Endothelial cell of umbilical vein (primary cell): ENCODE results near the gene SDC3. TPM values are rescaled to one million over a fixed set of nuclear protein-coding genes. Genes with fewer than 3 reads are reported as not detected.

Source experiments
- BruUV-seq: library from RNA; stranded (reverse); fragments of 400-500 nt; replicated peaks from 2 replicates; lab custom pipeline; 2021; lab: Mats Ljungman, UMichigan
- CTCF ChIA-PET: fragments of 300-600, 350-600 bp; sonication (Branson Sonifier 250); formaldehyde crosslinking; loops from one replicate; lab custom pipeline; 2021; ENCODE audit warnings: antibody characterized with exemption, inconsistent platforms; lab: Charles Lee
- POLR2A ChIA-PET: fragments of 300-600, 350-600 bp; sonication (Branson Sonifier 250); formaldehyde crosslinking; loops from one replicate; lab custom pipeline; 2021; ENCODE audit warnings: antibody characterized with exemption, inconsistent platforms; lab: Charles Lee
- DNase-seq: peaks from one replicate; pipeline ENCODE4 v3.0.0-alpha.2; 2011; ENCODE audit warnings: low read depth, low spot score
- FAIRE-seq: peaks from 2 replicates; lab custom pipeline; 2011; peaks lifted over from hg19 to GRCh38; lab: Jason Lieb, UNC
- H2AFZ ChIP-seq: 2 replicates; pipeline ENCODE4 v1.6.0; 2012; ENCODE audit warnings: low read depth, low read length, control low read depth, inconsistent platforms
- H3K27ac ChIP-seq: 2 replicates; pipeline ENCODE4 v1.5.1; 2011; ENCODE audit warnings: low read depth, mild to moderate bottlenecking, control low read depth, low read length, moderate library complexity; ENCODE audit not compliant: insufficient read depth
- H3K27me3 ChIP-seq, 2 experiments: 2 replicates each; pipeline versions ENCODE4 v1.6.0 to v1.6.1; 2011; ENCODE audit warnings: low read length in 2 of 2, mixed read lengths in 1 of 2; ENCODE audit not compliant: control insufficient read depth in 2 of 2, insufficient read depth in 2 of 2
- H3K36me3 ChIP-seq, 2 experiments: 2 replicates in 1 of 2; 3 replicates in 1 of 2; pipeline ENCODE4 v1.5.1; 2011; ENCODE audit warnings: low read length in 2 of 2, mild to moderate bottlenecking in 1 of 2, moderate library complexity in 1 of 2; ENCODE audit not compliant: control insufficient read depth in 2 of 2, insufficient read depth in 2 of 2; ENCODE audit errors: extremely low read depth in 1 of 2
- H3K4me1 ChIP-seq: 3 replicates; pipeline ENCODE4 v1.5.1; 2011; ENCODE audit warnings: mild to moderate bottlenecking, low read length; ENCODE audit not compliant: control insufficient read depth, insufficient read depth; ENCODE audit errors: extremely low read depth
- H3K4me2 ChIP-seq: 2 replicates; pipeline ENCODE4 v1.6.1; 2011; ENCODE audit warnings: low read length, control low read depth, mixed read lengths; ENCODE audit not compliant: insufficient read depth
- H3K4me3 ChIP-seq, 3 experiments: fragments of 200-600 bp in 1 of 3; sonication (generic), shearing (Covaris generic) in 1 of 3; replicated peaks in 1 of 3; 2 replicates each; pipeline ENCODE4 v1.5.1; 2011 to 2016; ENCODE audit warnings: control low read depth in 3 of 3, low read length in 3 of 3, mild to moderate bottlenecking in 2 of 3, inconsistent platforms in 1 of 3, low read depth in 1 of 3, moderate library complexity in 1 of 3; ENCODE audit not compliant: insufficient read depth in 1 of 3
- H3K79me2 ChIP-seq: 2 replicates; pipeline ENCODE4 v1.6.0; 2012; ENCODE audit warnings: low read length, inconsistent platforms; ENCODE audit not compliant: control insufficient read depth, insufficient read depth
- H3K9ac ChIP-seq: replicated peaks from 2 replicates; pipeline ENCODE3; 2011; ENCODE audit warnings: low read length, control low read depth; ENCODE audit not compliant: insufficient read depth; ENCODE audit errors: extremely low read depth
- H3K9me1 ChIP-seq: replicated peaks from 3 replicates; pipeline ENCODE4 v1.6.0; 2011; ENCODE audit warnings: mild to moderate bottlenecking, low read length; ENCODE audit not compliant: control insufficient read depth, insufficient read depth; ENCODE audit errors: extremely low read depth
- H3K9me3 ChIP-seq: replicated peaks from 2 replicates; pipeline ENCODE4 v1.5.1; 2012; ENCODE audit warnings: low read length, inconsistent platforms; ENCODE audit not compliant: control insufficient read depth, insufficient read depth
- H4K20me1 ChIP-seq: replicated peaks from 2 replicates; pipeline ENCODE3; 2011; ENCODE audit warnings: mild to moderate bottlenecking, low read length; ENCODE audit not compliant: control insufficient read depth, insufficient read depth; ENCODE audit errors: extremely low read depth
- EZH2 ChIP-seq: IDR thresholded peaks from 2 replicates; pipeline ENCODE4 v1.6.1; 2012; ENCODE audit warnings: borderline replicate concordance, low read depth, mild to moderate bottlenecking, moderate library complexity, low read length, inconsistent platforms; ENCODE audit not compliant: severe bottlenecking
- FOS ChIP-seq: IDR thresholded peaks from 2 replicates; pipeline ENCODE4 v1.6.1; 2011; ENCODE audit warnings: mild to moderate bottlenecking, low read length, moderate library complexity, borderline replicate concordance; ENCODE audit not compliant: insufficient read depth
- GATA2 ChIP-seq: IDR thresholded peaks from 2 replicates; pipeline ENCODE4 v1.7.0; 2011; ENCODE audit warnings: low read depth, mild to moderate bottlenecking, moderate library complexity, mixed read lengths, low read length; ENCODE audit not compliant: insufficient read length, insufficient read depth
- JUN ChIP-seq: IDR thresholded peaks from 2 replicates; pipeline ENCODE4 v1.6.1; 2011; ENCODE audit warnings: borderline replicate concordance, low read depth; ENCODE audit not compliant: insufficient read length, insufficient read depth
- MAX ChIP-seq: IDR thresholded peaks from 2 replicates; pipeline ENCODE4 v1.6.1; 2011; ENCODE audit not compliant: insufficient read depth, insufficient read length
- MYC ChIP-seq: IDR thresholded peaks from one replicate; pipeline ENCODE4 v1.6.1; 2011; ENCODE audit warnings: mild to moderate bottlenecking, low read depth, low read length
- POLR2A ChIP-seq: IDR thresholded peaks from 2 replicates; pipeline ENCODE4 v1.6.1; 2012; ENCODE audit warnings: low read depth, mild to moderate bottlenecking, control low read depth, low read length
- POLR2AphosphoS5 ChIP-seq: IDR thresholded peaks from 2 replicates; pipeline ENCODE4 v1.6.1; 2012; ENCODE audit warnings: low read depth, mild to moderate bottlenecking, control low read depth, low read length, moderate library complexity; ENCODE audit not compliant: insufficient read depth
- dilution Hi-C: fragments of 300-500 bp; cut with MboI; formaldehyde crosslinking; loops from one replicate; pipeline ENCODE4 v1.15.0; 2019; ENCODE audit warnings: low sequenced_read_pairs; ENCODE audit not compliant: extremely low pct_ligation_motif_present
- intact Hi-C: fragments of 100-400 bp; cut with micrococcal nuclease; formaldehyde crosslinking; loops from one replicate; pipeline ENCODE4 v1.10.0; 2022
- polyA plus RNA-seq, 4 experiments: library from polyadenylated mRNA; depleted of rRNA in 3 of 4; stranded (reverse) in 3 of 4; unstranded in 1 of 4; fragments of >200 nt; gene quantifications; 2 replicates each; pipeline versions ENCODE4 v1.2.1 to v1.2.3, GENCODE V29; 2011 to 2012; ENCODE audit warnings: missing spikeins in 1 of 4
- total RNA-seq: library from RNA; stranded (reverse); gene quantifications from 2 replicates; pipeline ENCODE4 v1.2.3, GENCODE V29; 2021
- TF ChIP-seq, protein P1 (sequence below), 2 donors: IDR thresholded peaks; 1 replicate in 1 of 2; 2 replicates in 1 of 2; pipeline ENCODE4 v1.5.1; 2011; ENCODE audit warnings: low read length in 2 of 2, mild to moderate bottlenecking in 2 of 2, moderate library complexity in 2 of 2, control low read depth in 1 of 2, inconsistent platforms in 1 of 2, low read depth in 1 of 2; ENCODE audit not compliant: insufficient read depth in 1 of 2; ENCODE audit errors: extremely low read depth in 1 of 2

SDC3 gene
- total and polyA plus RNA-seq, 2 donors (not counting 3 experiments of a cell fraction or from before 2014, with no cell fraction given): 7.1 to 25.9 TPM

DNA sequence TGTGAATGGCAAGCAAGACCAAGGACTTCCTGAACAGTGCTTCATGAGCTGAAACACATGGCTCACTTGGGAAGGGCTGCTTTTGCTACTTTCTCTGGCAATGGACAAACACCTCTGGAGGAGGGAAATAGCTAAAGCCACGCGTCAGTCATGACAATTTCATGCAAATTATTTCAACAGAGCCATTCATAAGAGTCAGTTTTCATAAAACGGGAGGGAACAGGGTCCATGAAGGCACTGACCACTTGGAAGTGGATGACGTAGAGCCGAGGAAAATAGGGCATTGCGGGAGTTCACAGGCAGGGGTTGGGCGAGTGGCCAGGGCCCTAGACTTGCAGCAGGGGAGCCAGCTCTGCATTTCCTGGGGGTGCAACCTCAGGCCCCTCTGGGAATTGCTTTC is 43.9 kb downstream of the SDC3 start:
- CTCF ChIA-PET: no interaction called here
- FAIRE-seq (no peak), DNase-seq (no peak)
- H3K27ac ChIP-seq: no peak overlapping the region
- H2AFZ ChIP-seq: no peak overlapping the region
- H3K27me3 ChIP-seq: peaks cover 3 to 5% of the 10 kb centered on the region in 2 experiments
- no peaks in the 10 kb centered on the region for H4K20me1 ChIP-seq
- H3K9ac ChIP-seq: no peak overlapping the region
- H3K9me1 ChIP-seq: no peaks in the 10 kb centered on the region
- no peaks in the 10 kb centered on the region for H3K4me1 ChIP-seq
- no peaks in the 10 kb centered on the region for H3K36me3 ChIP-seq
- H3K9me3 ChIP-seq: no peaks in the 10 kb centered on the region
- BruUV-seq: no TSS peak
- dilution Hi-C loops: no loop called here
- no peak overlapping the region for H3K4me2 ChIP-seq
- no peaks in the 10 kb centered on the region for H3K79me2 ChIP-seq
- POLR2A ChIA-PET: no interaction called here
- intact Hi-C loops: no loop called here
- no peak overlapping the region for H3K4me3 ChIP-seq
- TF ChIP-seq POLR2AphosphoS5 (no peak), EZH2 (no peak), GATA2 (no peak), MYC (no peak), MAX (no peak), JUN (no peak), FOS (no peak), POLR2A (no peak)
- TF ChIP-seq, protein P1, sequence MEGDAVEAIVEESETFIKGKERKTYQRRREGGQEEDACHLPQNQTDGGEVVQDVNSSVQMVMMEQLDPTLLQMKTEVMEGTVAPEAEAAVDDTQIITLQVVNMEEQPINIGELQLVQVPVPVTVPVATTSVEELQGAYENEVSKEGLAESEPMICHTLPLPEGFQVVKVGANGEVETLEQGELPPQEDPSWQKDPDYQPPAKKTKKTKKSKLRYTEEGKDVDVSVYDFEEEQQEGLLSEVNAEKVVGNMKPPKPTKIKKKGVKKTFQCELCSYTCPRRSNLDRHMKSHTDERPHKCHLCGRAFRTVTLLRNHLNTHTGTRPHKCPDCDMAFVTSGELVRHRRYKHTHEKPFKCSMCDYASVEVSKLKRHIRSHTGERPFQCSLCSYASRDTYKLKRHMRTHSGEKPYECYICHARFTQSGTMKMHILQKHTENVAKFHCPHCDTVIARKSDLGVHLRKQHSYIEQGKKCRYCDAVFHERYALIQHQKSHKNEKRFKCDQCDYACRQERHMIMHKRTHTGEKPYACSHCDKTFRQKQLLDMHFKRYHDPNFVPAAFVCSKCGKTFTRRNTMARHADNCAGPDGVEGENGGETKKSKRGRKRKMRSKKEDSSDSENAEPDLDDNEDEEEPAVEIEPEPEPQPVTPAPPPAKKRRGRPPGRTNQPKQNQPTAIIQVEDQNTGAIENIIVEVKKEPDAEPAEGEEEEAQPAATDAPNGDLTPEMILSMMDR (IDR thresholded peaks at IDR 0.05; ENCODE audit: extremely low read depth in 1 of 2, insufficient read depth in 1 of 2, low read depth in 1 of 2, low read length in 2 of 2): no peak
